Measurements from ENCODE around the gene REC114. TPM values are rescaled to one million over a fixed set of nuclear protein-coding genes. Genes with fewer than 3 reads are reported as not detected.
"Not testable (repeated sequence)": the region's sequence is repeated elsewhere in the genome, so short reads cannot be mapped to it uniquely, and the experiment has no call there.

Gene REC114
- total RNA-seq, 1 experiment from 2014 or later: not detected

DNA sequence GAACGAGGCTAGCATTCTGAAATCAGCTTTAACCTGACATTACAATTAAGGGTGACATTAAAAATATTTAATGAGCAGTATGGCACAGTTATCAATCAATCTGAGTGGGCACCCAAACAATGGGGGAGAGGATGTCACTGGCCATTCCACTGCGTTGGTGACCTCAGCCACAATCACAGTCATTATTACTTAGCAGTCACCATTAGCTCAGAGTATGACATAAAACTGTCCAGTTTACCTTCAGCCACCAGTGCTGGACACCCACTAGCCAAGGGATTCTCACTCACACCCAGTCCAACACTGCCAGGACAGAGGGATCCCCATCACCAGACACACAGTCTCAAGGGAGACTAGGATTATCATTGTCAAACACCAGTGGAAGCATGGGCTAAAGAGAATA, 17.5 kb upstream of the REC114 start (continued):
- TF ChIP-seq SMAD4 (CRISPR knock-in tag; IDR thresholded peaks at IDR 0.05): no peak
- no peak for TF ChIP-seq ETV6 (CRISPR knock-in tag; IDR thresholded peaks at IDR 0.05)
- TF ChIP-seq, protein P1, sequence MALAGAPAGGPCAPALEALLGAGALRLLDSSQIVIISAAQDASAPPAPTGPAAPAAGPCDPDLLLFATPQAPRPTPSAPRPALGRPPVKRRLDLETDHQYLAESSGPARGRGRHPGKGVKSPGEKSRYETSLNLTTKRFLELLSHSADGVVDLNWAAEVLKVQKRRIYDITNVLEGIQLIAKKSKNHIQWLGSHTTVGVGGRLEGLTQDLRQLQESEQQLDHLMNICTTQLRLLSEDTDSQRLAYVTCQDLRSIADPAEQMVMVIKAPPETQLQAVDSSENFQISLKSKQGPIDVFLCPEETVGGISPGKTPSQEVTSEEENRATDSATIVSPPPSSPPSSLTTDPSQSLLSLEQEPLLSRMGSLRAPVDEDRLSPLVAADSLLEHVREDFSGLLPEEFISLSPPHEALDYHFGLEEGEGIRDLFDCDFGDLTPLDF (CRISPR knock-in tag; IDR thresholded peaks at IDR 0.05): no peak
- no peak for TF ChIP-seq SMAD3 (CRISPR knock-in tag; IDR thresholded peaks at IDR 0.05; ENCODE audit: borderline replicate concordance)
- no peak for TF ChIP-seq ATF1 (CRISPR knock-in tag; IDR thresholded peaks at IDR 0.05)
- TF ChIP-seq, protein P2, sequence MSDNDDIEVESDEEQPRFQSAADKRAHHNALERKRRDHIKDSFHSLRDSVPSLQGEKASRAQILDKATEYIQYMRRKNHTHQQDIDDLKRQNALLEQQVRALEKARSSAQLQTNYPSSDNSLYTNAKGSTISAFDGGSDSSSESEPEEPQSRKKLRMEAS (CRISPR knock-in tag; IDR thresholded peaks at IDR 0.05): no peak
- TF ChIP-seq NR3C1 (CRISPR knock-in tag; conservative IDR thresholded peaks at IDR 0.05; ENCODE audit: low read depth): no peak

DNA sequence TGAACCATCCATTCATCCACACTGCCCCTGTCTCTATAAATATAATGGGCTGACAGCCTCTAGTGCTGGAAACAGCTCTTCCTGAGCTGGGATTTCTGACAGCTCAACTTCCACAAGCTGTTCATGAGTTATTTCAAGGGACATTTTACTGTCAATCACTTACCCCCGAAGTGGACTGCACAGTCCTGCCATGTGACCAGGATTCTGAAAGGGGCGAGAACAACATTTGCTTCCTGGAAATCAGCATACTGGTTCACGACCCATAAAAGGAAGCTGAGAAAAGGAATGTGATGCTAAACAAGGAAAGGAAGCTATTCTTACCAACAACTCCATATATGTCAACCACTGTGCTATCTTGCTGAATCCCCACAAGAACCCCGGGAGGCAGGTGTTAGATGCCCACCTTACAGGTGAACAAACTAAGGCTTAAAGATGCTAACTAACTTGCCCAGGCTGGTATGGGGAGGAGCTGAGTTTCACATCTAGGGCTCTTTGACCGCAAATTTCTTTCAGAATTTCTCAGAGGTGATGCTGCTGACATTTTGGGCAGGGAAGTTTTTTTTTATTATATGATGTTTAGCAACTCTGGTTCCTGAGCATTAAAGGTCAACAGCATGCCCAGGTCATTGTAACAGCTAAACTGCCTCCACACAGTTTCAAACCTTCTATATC, 16.5 kb upstream of the REC114 start:
- POLR2A ChIA-PET: no interaction called here
- H3K4me3 Mint-ChIP-seq: no peak overlapping the region
- H3K4me1 Mint-ChIP-seq: 0 out of 2 replicates have a peak, but pooled peaks cover 2% of the 10 kb centered on the region
- H3K27me3 Mint-ChIP-seq (ENCODE audit: low read depth): peaks cover 5% of the 10 kb centered on the region; the same call in 1 of the 2 replicates
- no peaks in the 10 kb centered on the region for H3K9me3 Mint-ChIP-seq
- DNase-seq (ENCODE audit: low spot score): no peak
- H3K27ac Mint-ChIP-seq: no peak overlapping the region; the same call in 1 of the 2 replicates
- TF ChIP-seq NR3C1 (CRISPR knock-in tag; conservative IDR thresholded peaks at IDR 0.05; ENCODE audit: low read depth) (no peak), SMAD3 (CRISPR knock-in tag; IDR thresholded peaks at IDR 0.05; ENCODE audit: borderline replicate concordance) (no peak), ZNF416 (CRISPR knock-in tag; IDR thresholded peaks at IDR 0.05) (no peak), ESRRA (CRISPR knock-in tag; IDR thresholded peaks at IDR 0.05; ENCODE audit: borderline replicate concordance) (no peak), KAT7 (CRISPR knock-in tag; IDR thresholded peaks at IDR 0.05; ENCODE audit: borderline replicate concordance) (no peak)
- TF ChIP-seq, protein P3, sequence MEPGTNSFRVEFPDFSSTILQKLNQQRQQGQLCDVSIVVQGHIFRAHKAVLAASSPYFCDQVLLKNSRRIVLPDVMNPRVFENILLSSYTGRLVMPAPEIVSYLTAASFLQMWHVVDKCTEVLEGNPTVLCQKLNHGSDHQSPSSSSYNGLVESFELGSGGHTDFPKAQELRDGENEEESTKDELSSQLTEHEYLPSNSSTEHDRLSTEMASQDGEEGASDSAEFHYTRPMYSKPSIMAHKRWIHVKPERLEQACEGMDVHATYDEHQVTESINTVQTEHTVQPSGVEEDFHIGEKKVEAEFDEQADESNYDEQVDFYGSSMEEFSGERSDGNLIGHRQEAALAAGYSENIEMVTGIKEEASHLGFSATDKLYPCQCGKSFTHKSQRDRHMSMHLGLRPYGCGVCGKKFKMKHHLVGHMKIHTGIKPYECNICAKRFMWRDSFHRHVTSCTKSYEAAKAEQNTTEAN (CRISPR knock-in tag; IDR thresholded peaks at IDR 0.05): no peak
- TF ChIP-seq, protein P4, sequence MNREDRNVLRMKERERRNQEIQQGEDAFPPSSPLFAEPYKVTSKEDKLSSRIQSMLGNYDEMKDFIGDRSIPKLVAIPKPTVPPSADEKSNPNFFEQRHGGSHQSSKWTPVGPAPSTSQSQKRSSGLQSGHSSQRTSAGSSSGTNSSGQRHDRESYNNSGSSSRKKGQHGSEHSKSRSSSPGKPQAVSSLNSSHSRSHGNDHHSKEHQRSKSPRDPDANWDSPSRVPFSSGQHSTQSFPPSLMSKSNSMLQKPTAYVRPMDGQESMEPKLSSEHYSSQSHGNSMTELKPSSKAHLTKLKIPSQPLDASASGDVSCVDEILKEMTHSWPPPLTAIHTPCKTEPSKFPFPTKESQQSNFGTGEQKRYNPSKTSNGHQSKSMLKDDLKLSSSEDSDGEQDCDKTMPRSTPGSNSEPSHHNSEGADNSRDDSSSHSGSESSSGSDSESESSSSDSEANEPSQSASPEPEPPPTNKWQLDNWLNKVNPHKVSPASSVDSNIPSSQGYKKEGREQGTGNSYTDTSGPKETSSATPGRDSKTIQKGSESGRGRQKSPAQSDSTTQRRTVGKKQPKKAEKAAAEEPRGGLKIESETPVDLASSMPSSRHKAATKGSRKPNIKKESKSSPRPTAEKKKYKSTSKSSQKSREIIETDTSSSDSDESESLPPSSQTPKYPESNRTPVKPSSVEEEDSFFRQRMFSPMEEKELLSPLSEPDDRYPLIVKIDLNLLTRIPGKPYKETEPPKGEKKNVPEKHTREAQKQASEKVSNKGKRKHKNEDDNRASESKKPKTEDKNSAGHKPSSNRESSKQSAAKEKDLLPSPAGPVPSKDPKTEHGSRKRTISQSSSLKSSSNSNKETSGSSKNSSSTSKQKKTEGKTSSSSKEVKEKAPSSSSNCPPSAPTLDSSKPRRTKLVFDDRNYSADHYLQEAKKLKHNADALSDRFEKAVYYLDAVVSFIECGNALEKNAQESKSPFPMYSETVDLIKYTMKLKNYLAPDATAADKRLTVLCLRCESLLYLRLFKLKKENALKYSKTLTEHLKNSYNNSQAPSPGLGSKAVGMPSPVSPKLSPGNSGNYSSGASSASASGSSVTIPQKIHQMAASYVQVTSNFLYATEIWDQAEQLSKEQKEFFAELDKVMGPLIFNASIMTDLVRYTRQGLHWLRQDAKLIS (CRISPR knock-in tag; IDR thresholded peaks at IDR 0.05; ENCODE audit: borderline replicate concordance): no peak
- TF ChIP-seq, protein P5, sequence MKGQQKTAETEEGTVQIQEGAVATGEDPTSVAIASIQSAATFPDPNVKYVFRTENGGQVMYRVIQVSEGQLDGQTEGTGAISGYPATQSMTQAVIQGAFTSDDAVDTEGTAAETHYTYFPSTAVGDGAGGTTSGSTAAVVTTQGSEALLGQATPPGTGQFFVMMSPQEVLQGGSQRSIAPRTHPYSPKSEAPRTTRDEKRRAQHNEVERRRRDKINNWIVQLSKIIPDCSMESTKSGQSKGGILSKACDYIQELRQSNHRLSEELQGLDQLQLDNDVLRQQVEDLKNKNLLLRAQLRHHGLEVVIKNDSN (CRISPR knock-in tag; IDR thresholded peaks at IDR 0.05): no peak
- TF ChIP-seq, protein P6, sequence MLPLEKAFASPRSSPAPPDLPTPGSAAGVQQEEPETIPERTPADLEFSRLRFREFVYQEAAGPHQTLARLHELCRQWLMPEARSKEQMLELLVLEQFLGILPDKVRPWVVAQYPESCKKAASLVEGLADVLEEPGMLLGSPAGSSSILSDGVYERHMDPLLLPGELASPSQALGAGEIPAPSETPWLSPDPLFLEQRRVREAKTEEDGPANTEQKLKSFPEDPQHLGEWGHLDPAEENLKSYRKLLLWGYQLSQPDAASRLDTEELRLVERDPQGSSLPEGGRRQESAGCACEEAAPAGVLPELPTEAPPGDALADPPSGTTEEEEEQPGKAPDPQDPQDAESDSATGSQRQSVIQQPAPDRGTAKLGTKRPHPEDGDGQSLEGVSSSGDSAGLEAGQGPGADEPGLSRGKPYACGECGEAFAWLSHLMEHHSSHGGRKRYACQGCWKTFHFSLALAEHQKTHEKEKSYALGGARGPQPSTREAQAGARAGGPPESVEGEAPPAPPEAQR (CRISPR knock-in tag; IDR thresholded peaks at IDR 0.05): no peak
- TF ChIP-seq, protein P7, sequence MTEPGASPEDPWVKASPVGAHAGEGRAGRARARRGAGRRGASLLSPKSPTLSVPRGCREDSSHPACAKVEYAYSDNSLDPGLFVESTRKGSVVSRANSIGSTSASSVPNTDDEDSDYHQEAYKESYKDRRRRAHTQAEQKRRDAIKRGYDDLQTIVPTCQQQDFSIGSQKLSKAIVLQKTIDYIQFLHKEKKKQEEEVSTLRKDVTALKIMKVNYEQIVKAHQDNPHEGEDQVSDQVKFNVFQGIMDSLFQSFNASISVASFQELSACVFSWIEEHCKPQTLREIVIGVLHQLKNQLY (CRISPR knock-in tag; IDR thresholded peaks at IDR 0.05): no peak
- TF ChIP-seq, protein P8, sequence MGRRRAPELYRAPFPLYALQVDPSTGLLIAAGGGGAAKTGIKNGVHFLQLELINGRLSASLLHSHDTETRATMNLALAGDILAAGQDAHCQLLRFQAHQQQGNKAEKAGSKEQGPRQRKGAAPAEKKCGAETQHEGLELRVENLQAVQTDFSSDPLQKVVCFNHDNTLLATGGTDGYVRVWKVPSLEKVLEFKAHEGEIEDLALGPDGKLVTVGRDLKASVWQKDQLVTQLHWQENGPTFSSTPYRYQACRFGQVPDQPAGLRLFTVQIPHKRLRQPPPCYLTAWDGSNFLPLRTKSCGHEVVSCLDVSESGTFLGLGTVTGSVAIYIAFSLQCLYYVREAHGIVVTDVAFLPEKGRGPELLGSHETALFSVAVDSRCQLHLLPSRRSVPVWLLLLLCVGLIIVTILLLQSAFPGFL (CRISPR knock-in tag; IDR thresholded peaks at IDR 0.05; ENCODE audit: borderline replicate concordance): no peak
- ATAC-seq: no peak
- no peaks in the 10 kb centered on the region for H3K36me3 Mint-ChIP-seq
- CTCF ChIA-PET: interaction anchor here (0.6 to 3.2 kb wide), 2 partner anchors 38 to 74 kb away, joined by 3 to 8 read pairs; no protein-coding TSS in a partner anchor

DNA sequence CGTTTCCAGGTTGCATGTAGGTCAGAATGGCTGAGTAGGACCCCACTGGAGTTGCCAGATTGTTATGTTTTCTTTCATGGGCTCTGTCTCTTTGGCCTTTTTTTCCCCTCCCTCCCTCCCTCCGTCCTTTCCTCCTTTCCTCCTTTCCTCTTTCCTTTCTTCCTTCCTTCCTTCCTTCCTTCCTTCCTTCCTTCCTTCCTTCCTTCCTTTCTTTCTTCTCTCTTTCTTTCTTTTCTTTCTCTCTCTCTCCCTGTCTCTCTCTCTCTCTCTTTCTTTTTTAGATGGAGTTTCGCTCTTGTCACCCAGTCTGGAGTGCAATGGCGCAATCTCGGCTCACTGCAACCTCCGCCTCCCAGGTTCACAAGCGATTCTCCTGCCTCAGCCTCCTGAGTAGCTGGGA, 11.6 kb upstream of the REC114 start:
- CTCF ChIA-PET; H3K4me1 Mint-ChIP-seq; H3K36me3 Mint-ChIP-seq; H3K9me3 Mint-ChIP-seq; ATAC-seq; H3K27ac Mint-ChIP-seq; POLR2A ChIA-PET; H3K27me3 Mint-ChIP-seq (ENCODE audit: low read depth); H3K4me3 Mint-ChIP-seq; DNase-seq (ENCODE audit: low spot score): not testable (repeated sequence)
